Kidney (tissue), 14 donors: ENCODE measurements around the gene RFT1. TPM values are rescaled to one million over a fixed set of nuclear protein-coding genes. Genes with fewer than 3 reads are reported as not detected.

ENCODE experiments used
- DNase-seq, 5 donors: peaks; one replicate each; pipeline ENCODE4 v3.0.0-alpha.2; 2013 to 2020
- FAIRE-seq: peaks from 2 replicates; lab custom pipeline; 2012; peaks lifted over from hg19 to GRCh38; lab: Jason Lieb, UNC
- H3K27ac ChIP-seq, 2 donors: one replicate each; pipeline ENCODE4 v1.7.0; 2013; ENCODE audit warnings: low read depth in 2 of 2, low read length in 2 of 2, inconsistent platforms in 1 of 2
- H3K27me3 ChIP-seq: one replicate; pipeline ENCODE4 v1.7.1; 2013; ENCODE audit warnings: low read length, inconsistent platforms; ENCODE audit not compliant: control insufficient read depth, insufficient read depth
- H3K36me3 ChIP-seq, 3 donors: one replicate each; pipeline versions ENCODE4 v1.7.0 to v1.7.1; 2013; ENCODE audit warnings: low read length in 3 of 3, control low read depth in 1 of 3, inconsistent platforms in 1 of 3; ENCODE audit not compliant: insufficient read depth in 3 of 3, control insufficient read depth in 2 of 3
- H3K4me1 ChIP-seq, 3 donors: one replicate each; pipeline versions ENCODE4 v1.7.0 to v1.7.1; 2013; ENCODE audit warnings: low read length in 3 of 3, inconsistent platforms in 1 of 3, low read depth in 1 of 3; ENCODE audit not compliant: control insufficient read depth in 2 of 3, insufficient read depth in 2 of 3
- H3K4me3 ChIP-seq, 3 donors: one replicate each; pipeline versions ENCODE4 v1.7.0 to v1.8.1; 2013; ENCODE audit warnings: low read length in 3 of 3, control low read depth in 1 of 3, inconsistent platforms in 1 of 3
- H3K9ac ChIP-seq, 3 donors: one replicate each; pipeline versions ENCODE4 v1.7.0 to v1.7.1; 2013; ENCODE audit warnings: low read length in 3 of 3, control low read depth in 1 of 3, inconsistent platforms in 1 of 3
- H3K9me3 ChIP-seq, 3 donors: one replicate each; pipeline versions ENCODE4 v1.7.0 to v1.7.1; 2013; ENCODE audit warnings: low read length in 3 of 3, control low read depth in 1 of 3, inconsistent platforms in 1 of 3; ENCODE audit not compliant: control insufficient read depth in 2 of 3, insufficient read depth in 1 of 3
- CTCF ChIP-seq: IDR thresholded peaks from 3 replicates; pipeline ENCODE4 v1.5.1; 2012; ENCODE audit warnings: mild to moderate bottlenecking, moderate library complexity, borderline replicate concordance; ENCODE audit not compliant: insufficient read depth; ENCODE audit errors: extremely low read depth
- intact Hi-C: fragments of 100-400 bp; cut with DNase I; formaldehyde crosslinking; loops from one replicate; pipeline ENCODE4 v1.11.1; 2022
- polyA plus RNA-seq: library from polyadenylated mRNA; stranded (reverse); fragments of 350-450 nt; fragmentation: Illumina TruSeq; extraction: RNeasy Lipid Tissue Mini Kit (QIAGEN cat#74804); gene quantifications from one replicate; pipeline ENCODE4 v1.2.3, GENCODE V29; 2014; ENCODE audit warnings: low read depth, low replicate concordance; ENCODE audit not compliant: insufficient read depth
- total RNA-seq: library from RNA; stranded (reverse); fragmentation: NEBNext Ultra II Directional; extraction: Animal tissue kit (Norgen Biotek cat#: 25700); gene quantifications from one replicate; pipeline ENCODE4 v1.2.1, GENCODE V29; 2021
- donor health status: control.
- donor health status: control.
- donor health status: control.
- donor health status: control.
- donor health status: control.
- donor health status: DM: yes; HTN: yes; CAD: no.
- donor health status: Normal renal cell carcinoma (clear cell type).

Gene RFT1
- total and polyA plus RNA-seq, 2 donors from 2014 or later = 14.7 to 22.8 TPM

GRCh38 chr3:53080612-53081205, 49.5 kb downstream of the RFT1 start:
- Histone ChIP-seq H3K27me3 (no peaks in the 10 kb centered on the region), H3K9me3 (no peaks in the 10 kb centered on the region), H3K9ac (no peak overlapping the region), H3K27ac (no peak overlapping the region), H3K36me3 (no peaks in the 10 kb centered on the region), H3K4me1 (no peaks in the 10 kb centered on the region), H3K4me3 (no peak overlapping the region)
- DNase-seq = no peak
- intact Hi-C loops = no loop called here
- no peak for FAIRE-seq
- TF ChIP-seq CTCF = no peak

- FAIRE-seq (no peak), DNase-seq (no peak)
- Histone ChIP-seq H3K9me3 (no peaks in the 10 kb centered on the region), H3K4me1 (no peaks in the 10 kb centered on the region), H3K27me3 (no peaks in the 10 kb centered on the region), H3K27ac (no peak overlapping the region), H3K4me3 (no peak overlapping the region), H3K36me3 (no peaks in the 10 kb centered on the region), H3K9ac (no peak overlapping the region)
- TF ChIP-seq CTCF = no peak
- intact Hi-C loops = no loop called here
These were observed 50.3 kb downstream of the RFT1 start for GRCh38 chr3:53079791-53080555.

GRCh38 chr3:53079147-53079546, 51.1 kb downstream of the RFT1 start:
- Histone ChIP-seq H3K4me3 (no peak overlapping the region), H3K36me3 (no peaks in the 10 kb centered on the region), H3K27me3 (no peaks in the 10 kb centered on the region), H3K4me1 (peaks cover 0 to 2% (median 0%) of the 10 kb centered on the region in 3 donors), H3K9ac (no peak overlapping the region), H3K27ac (no peak overlapping the region), H3K9me3 (no peaks in the 10 kb centered on the region)
- no peak for FAIRE-seq
- intact Hi-C loops = no loop called here
- no peak for TF ChIP-seq CTCF
- DNase-seq = no peak
